ENCODE data around the gene RCAN3.
A peak's percentile ranks its signal among the peaks of the same experiment; 100 is the strongest.

GRCh38 chr1:24558902-24559791 lies 56.5 kb downstream of the RCAN3 start:
- TF ChIP-seq CEBPB (IDR thresholded peaks at IDR 0.05) (no peak), YY1 (IDR thresholded peaks at IDR 0.05; ENCODE audit: low read depth) (peak; percentile 37; the same call in 1 of the 2 replicates), CREB1 (IDR thresholded peaks at IDR 0.05; ENCODE audit: low read depth) (no peak), NFIC (IDR thresholded peaks at IDR 0.05) (peak; percentile 86), EP300 (IDR thresholded peaks at IDR 0.05; ENCODE audit: borderline replicate concordance) (peak; percentile 73), MAX (IDR thresholded peaks at IDR 0.05) (no peak), REST (IDR thresholded peaks at IDR 0.05; ENCODE audit: low read depth) (peak; percentile 29; the same call in 1 of the 2 replicates), TAF1 (IDR thresholded peaks at IDR 0.05; ENCODE audit: low read depth) (no peak), EGR1 (IDR thresholded peaks at IDR 0.05) (no peak), TCF12 (IDR thresholded peaks at IDR 0.05; ENCODE audit: low read depth) (0 out of 2 replicates have a peak, but pooled peaks have one; percentile 35), RAD21 (IDR thresholded peaks at IDR 0.05; ENCODE audit: low read depth) (no peak)

All from Ishikawa (cell line).